Sciatic nerve (tissue), 2 donors: Measurements from ENCODE around the gene NKX2-8. TPM values are rescaled to one million over a fixed set of nuclear protein-coding genes. Genes with fewer than 3 reads are reported as not detected.
A peak's percentile ranks its signal among the peaks of the same experiment; 100 is the strongest.
"Not testable (repeated sequence)": the region's sequence is repeated elsewhere in the genome, so short reads cannot be mapped to it uniquely, and the experiment has no call there.

Experiments used
- ATAC-seq: fragments of 200-7000 bp; cut with Tn5 transposase; one replicate; pipeline ENCODE4 v1.9.1; 2020; ENCODE audit warnings: mild to moderate bottlenecking, moderate library complexity
- DNase-seq: peaks from one replicate; pipeline ENCODE4 v3.0.0-alpha.2; 2020; ENCODE audit warnings: low spot score
- intact Hi-C: fragments of 100-400 bp; cut with DNase I; formaldehyde crosslinking; loops from one replicate; pipeline ENCODE4 v1.14.2; 2022
- total RNA-seq: library from RNA; stranded (reverse); fragmentation: NEBNext Ultra II Directional; extraction: Animal tissue kit (Norgen Biotek cat#: 25700); gene quantifications from one replicate; pipeline ENCODE4 v1.2.1, GENCODE V29; 2021
- donor health status: DM: no; HTN: no; CAD: no.
- donor health status: DM: no; HTN: no; CAD: no.

The NKX2-8 gene
- total RNA-seq, 1 donor from 2014 or later = not detected

GRCh38 chr14:36580856-36581831 is 1.3 kb downstream of the NKX2-8 start:
- intact Hi-C loops = no loop called here
- ATAC-seq = peak; percentile 35
- no peak for DNase-seq

GRCh38 chr14:36580141-36580855 is 2.1 kb downstream of the NKX2-8 start:
- no peak for DNase-seq
- ATAC-seq = no peak
- intact Hi-C loops = no loop called here

DNA sequence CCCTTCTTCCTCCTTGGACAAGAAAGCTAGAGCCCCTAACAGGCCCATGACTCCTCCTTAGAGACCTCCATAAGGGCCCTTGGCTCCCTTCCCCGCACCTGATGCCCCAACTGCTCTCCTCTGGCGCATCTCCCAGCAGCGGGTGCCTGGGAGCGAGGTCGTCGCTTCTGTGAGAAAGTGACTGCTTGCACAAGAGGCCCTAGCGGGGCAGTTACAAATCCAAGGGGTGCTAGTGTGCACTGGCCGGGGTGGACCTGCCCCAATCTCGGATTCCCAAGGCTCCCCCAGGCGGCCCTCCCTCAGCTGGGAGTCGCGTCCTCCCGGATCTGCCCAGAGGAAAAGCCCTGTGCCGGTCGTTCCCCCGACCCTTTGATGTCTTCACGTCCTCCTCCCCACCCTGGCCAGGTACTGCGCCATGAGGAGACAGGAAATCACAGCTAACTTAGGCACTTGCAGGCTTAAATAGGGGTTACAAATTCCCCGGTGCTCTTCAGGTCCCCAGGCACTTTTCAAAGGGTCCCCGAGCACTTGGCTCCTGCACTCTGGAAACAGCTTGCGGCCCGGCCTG is 2.8 kb downstream of the NKX2-8 start:
- no peak for ATAC-seq
- intact Hi-C loops = no loop called here
- DNase-seq = no peak

GRCh38 chr14:36579001-36579555 is 3.3 kb downstream of the NKX2-8 start:
- ATAC-seq = no peak
- DNase-seq = no peak
- intact Hi-C loops = no loop called here

GRCh38 chr14:36570065-36570464 is 12.3 kb downstream of the NKX2-8 start:
- DNase-seq (no peak), ATAC-seq (no peak)
- intact Hi-C loops = no loop called here

GRCh38 chr14:36556811-36557433 is 25.5 kb downstream of the NKX2-8 start:
- DNase-seq = no peak
- ATAC-seq = no peak
- intact Hi-C loops = no loop called here

DNA sequence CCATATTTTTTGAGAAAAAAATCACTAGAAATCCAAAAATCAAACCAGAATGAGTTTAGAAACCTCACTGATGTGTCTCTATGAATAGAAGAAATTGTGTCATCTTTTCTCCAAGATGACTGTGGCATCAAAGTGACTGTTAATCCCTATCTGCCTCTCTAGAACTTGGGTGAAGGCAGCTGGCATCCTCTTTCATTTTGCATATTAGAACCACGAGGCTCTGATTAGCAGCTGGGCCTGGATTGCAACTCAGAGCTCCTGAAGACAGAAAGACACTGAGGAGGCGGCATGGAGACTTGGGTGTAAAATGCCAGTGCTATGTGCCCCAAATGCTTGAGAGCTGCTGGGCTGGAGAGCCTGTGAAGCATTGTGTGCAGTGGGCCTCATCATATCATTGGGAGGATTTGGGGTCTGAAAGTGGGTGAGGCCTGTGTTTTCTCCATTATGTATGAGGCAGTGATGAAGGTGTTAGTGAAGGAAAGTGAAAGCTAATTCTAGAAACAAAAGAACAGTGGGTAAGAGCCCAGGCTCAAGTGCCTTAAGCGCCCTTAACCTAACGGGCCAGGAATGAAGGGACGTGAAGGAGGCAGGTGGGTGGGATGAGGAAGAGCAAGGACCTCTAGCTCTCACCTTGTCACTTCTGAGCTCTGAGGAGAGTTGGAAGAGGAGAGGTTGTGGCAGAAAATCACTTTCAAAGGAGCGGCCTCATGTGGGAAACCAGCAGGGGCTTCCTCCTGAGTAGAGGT is 26.2 kb downstream of the NKX2-8 start:
- no peak for ATAC-seq
- DNase-seq = no peak
- intact Hi-C loops = no loop called here

GRCh38 chr14:36553656-36554260 is 28.7 kb downstream of the NKX2-8 start:
- no peak for DNase-seq
- intact Hi-C loops = no loop called here
- ATAC-seq = peak; percentile 66

DNA sequence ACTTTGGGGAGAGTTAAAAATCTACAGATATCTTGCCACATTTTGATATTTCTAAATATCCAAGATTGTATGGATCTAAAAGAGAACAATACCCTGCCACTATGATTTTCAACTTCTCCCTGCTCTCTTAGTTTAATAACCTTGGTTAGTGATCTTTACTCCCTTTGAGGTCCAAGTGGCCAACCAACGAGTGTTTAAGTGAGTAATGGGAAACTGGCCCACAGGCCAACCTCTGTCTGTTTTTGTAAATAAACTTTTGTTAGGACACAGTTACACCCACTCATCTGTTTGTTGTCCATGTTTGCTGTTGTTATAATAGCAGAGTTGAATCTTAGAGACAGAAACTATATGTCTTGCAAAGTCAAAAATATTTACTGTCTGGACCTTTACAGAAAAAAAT is 31.5 kb downstream of the NKX2-8 start:
- DNase-seq (no peak), ATAC-seq (no peak)
- intact Hi-C loops = no loop called here

DNA sequence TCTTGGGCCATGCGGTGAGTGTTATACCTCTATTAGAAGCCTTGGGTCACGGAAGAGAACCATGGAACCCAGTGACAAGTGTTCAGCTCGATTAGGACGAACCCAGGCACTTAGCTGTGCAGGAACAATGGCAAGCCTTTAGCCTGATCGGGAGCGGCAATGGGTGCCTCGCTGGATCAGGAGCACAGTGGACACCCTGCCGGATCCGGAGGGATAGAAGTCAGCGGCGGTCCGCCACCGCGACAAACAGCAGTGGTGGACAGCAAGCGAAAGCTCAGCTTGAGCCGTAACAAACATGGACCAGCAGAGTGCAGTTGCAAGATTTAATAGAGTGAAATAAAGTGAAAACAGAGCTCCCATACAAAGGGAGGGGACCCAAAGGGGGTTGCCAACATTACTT is 38.1 kb downstream of the NKX2-8 start:
- ATAC-seq, intact Hi-C loops, DNase-seq: not testable (repeated sequence)

GRCh38 chr14:36538051-36538450 is 44.4 kb downstream of the NKX2-8 start:
- ATAC-seq = no peak
- no peak for DNase-seq
- intact Hi-C loops = no loop called here

Other genes with a start within 250 kb of the NKX2-8 start
- gene NKX2-1, start 62.4 kb downstream of the NKX2-8 start, total RNA-seq = 0.22 TPM
- 5.3 TPM for gene PAX9, start 79.2 kb upstream of the NKX2-8 start, total RNA-seq